Measurements from ENCODE around the gene SNU13. TPM values are rescaled to one million over a fixed set of nuclear protein-coding genes. Genes with fewer than 3 reads are reported as not detected.
"Not testable (repeated sequence)": the region's sequence is repeated elsewhere in the genome, so short reads cannot be mapped to it uniquely, and the experiment has no call there.

Gene SNU13
- total RNA-seq, 1 experiment from 2014 or later: 223 TPM

DNA sequence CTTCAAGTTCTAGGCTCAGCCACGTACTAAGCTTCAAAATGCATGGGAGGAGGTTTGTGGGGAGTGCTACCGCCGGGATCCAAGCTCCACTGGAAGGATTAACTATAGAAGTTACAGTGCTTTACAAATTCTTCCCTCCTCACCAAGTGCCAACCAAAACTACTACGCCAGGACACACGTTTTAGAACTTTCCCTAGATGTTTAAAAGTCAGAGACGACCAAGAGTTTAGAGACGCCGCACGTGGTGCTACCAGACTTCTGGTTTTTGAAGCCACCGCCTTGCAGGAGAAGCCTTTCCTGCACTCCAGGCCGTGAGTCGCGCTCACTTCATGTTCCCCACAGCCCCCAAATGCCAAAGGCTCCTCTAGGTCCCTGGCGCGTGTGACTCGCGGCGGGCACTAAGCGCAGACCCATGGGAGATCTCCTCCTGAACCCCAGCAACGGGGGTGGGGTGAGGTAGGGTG, 734 bp downstream of the SNU13 start:
- Histone ChIP-seq H3K36me3 (ENCODE audit: insufficient read depth, low read length, poor library complexity, severe bottlenecking) (no peaks in the 10 kb centered on the region), H3K27me3 (replicated peaks; ENCODE audit: insufficient read depth, low read depth, low read length, poor library complexity) (no peaks in the 10 kb centered on the region), H3K27ac (ENCODE audit: low read depth, low read length, poor library complexity, severe bottlenecking) (peak overlapping the region; percentile 93), H3K4me3 (ENCODE audit: low read depth, low read length, poor library complexity, severe bottlenecking) (peak overlapping the region; percentile 69), H3K9me3 (ENCODE audit: low read depth, low read length, poor library complexity, severe bottlenecking) (no peaks in the 10 kb centered on the region), H3K4me1 (ENCODE audit: insufficient read depth, low read length, poor library complexity, severe bottlenecking) (peaks cover 5% of the 10 kb centered on the region)
- intact Hi-C loops (cut with micrococcal nuclease; ENCODE audit: unreplicated experiment): no loop called here
- POLR2A ChIA-PET (ENCODE audit: low non-redundant PET): no interaction called here
- DNase-seq (ENCODE audit: low spot score): peak; percentile 38
- TF ChIP-seq, protein P1, sequence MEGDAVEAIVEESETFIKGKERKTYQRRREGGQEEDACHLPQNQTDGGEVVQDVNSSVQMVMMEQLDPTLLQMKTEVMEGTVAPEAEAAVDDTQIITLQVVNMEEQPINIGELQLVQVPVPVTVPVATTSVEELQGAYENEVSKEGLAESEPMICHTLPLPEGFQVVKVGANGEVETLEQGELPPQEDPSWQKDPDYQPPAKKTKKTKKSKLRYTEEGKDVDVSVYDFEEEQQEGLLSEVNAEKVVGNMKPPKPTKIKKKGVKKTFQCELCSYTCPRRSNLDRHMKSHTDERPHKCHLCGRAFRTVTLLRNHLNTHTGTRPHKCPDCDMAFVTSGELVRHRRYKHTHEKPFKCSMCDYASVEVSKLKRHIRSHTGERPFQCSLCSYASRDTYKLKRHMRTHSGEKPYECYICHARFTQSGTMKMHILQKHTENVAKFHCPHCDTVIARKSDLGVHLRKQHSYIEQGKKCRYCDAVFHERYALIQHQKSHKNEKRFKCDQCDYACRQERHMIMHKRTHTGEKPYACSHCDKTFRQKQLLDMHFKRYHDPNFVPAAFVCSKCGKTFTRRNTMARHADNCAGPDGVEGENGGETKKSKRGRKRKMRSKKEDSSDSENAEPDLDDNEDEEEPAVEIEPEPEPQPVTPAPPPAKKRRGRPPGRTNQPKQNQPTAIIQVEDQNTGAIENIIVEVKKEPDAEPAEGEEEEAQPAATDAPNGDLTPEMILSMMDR (conservative IDR thresholded peaks at IDR 0.05; ENCODE audit: low read depth, low read length): no peak
- no peak for TF ChIP-seq EZH2 (IDR thresholded peaks at IDR 0.05; ENCODE audit: borderline replicate concordance, low read depth, low read length, poor library complexity, severe bottlenecking)
- CTCF ChIA-PET: interaction anchor here (1.4 to 1.7 kb wide), 2 partner anchors 9 to 21 kb away, joined by 6 to 12 read pairs; no protein-coding TSS in a partner anchor
- BruUV-seq (replicated peaks): TSS peak; percentile 67

DNA sequence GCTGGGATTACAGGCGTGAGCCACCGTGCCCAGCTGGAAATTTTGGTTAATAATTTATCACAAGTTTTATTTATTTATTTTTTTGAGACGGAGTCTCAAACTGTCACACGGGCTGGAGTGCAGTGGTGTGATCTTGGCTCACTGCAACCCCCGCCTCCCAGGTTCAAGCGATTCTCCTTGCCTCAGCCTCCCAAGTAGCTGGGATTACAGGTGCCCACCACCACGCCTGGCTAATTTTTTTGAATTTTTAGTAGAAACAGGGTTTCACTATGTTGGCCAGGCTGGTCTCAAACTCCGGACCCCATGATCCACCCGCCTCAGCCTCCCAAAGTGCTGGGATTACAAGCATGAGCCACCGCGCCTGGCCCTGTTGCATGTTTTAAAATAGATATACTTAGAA, 1.8 kb downstream of the SNU13 start:
- H3K27ac ChIP-seq (ENCODE audit: low read depth, low read length, poor library complexity, severe bottlenecking); DNase-seq (ENCODE audit: low spot score); BruUV-seq (replicated peaks); H3K9me3 ChIP-seq (ENCODE audit: low read depth, low read length, poor library complexity, severe bottlenecking); H3K27me3 ChIP-seq (replicated peaks; ENCODE audit: insufficient read depth, low read depth, low read length, poor library complexity); POLR2A ChIA-PET (ENCODE audit: low non-redundant PET); H3K36me3 ChIP-seq (ENCODE audit: insufficient read depth, low read length, poor library complexity, severe bottlenecking); intact Hi-C loops (cut with micrococcal nuclease; ENCODE audit: unreplicated experiment); H3K4me1 ChIP-seq (ENCODE audit: insufficient read depth, low read length, poor library complexity, severe bottlenecking): not testable (repeated sequence)
- CTCF ChIA-PET: interaction anchor here (1.7 kb wide), 1 partner anchor 20 kb away, joined by 6 read pairs; no protein-coding TSS in a partner anchor
- peak overlapping the region; percentile 69 for H3K4me3 ChIP-seq (ENCODE audit: low read depth, low read length, poor library complexity, severe bottlenecking)

DNA sequence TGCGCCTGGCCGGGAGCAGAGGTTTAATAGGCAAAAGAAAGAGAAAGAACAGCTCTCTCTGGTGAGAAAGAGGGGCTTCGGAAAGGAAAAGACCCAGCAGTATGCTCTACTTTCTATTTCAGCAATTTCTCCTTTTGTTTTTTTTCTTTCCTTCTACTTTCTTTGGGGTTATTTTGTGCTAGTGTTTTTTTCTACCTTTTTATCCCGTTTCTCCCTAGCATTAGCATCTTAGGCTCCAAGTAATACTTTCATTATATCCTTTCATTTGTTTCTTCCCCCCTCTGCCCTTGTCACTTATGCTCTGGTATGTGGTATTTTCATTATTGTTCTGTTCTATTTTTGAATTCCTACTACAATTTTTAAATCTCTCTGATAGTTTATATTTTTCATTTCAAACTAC, 4.5 kb downstream of the SNU13 start:
- Histone ChIP-seq H3K4me3 (ENCODE audit: low read depth, low read length, poor library complexity, severe bottlenecking) (no peak overlapping the region), H3K4me1 (ENCODE audit: insufficient read depth, low read length, poor library complexity, severe bottlenecking) (peaks cover 5% of the 10 kb centered on the region), H3K27me3 (replicated peaks; ENCODE audit: insufficient read depth, low read depth, low read length, poor library complexity) (no peaks in the 10 kb centered on the region), H3K36me3 (ENCODE audit: insufficient read depth, low read length, poor library complexity, severe bottlenecking) (peaks cover 13% of the 10 kb centered on the region), H3K9me3 (ENCODE audit: low read depth, low read length, poor library complexity, severe bottlenecking) (no peaks in the 10 kb centered on the region), H3K27ac (ENCODE audit: low read depth, low read length, poor library complexity, severe bottlenecking) (no peak overlapping the region)
- ChIA-PET CTCF (interaction anchor here (0.6 kb wide), 1 partner anchor 13 kb away, joined by 5 read pairs; no protein-coding TSS in a partner anchor), POLR2A (ENCODE audit: low non-redundant PET) (interaction anchor here (0.6 kb wide), 2 partner anchors 155 to 264 kb away, joined by 3 to 16 read pairs; no protein-coding TSS in a partner anchor)
- no peak for DNase-seq (ENCODE audit: low spot score)
- TF ChIP-seq EZH2 (IDR thresholded peaks at IDR 0.05; ENCODE audit: borderline replicate concordance, low read depth, low read length, poor library complexity, severe bottlenecking): no peak
- TF ChIP-seq, protein P1 (conservative IDR thresholded peaks at IDR 0.05; ENCODE audit: low read depth, low read length): no peak
- intact Hi-C loops (cut with micrococcal nuclease; ENCODE audit: unreplicated experiment): no loop called here
- no TSS peak for BruUV-seq (replicated peaks)

DNA sequence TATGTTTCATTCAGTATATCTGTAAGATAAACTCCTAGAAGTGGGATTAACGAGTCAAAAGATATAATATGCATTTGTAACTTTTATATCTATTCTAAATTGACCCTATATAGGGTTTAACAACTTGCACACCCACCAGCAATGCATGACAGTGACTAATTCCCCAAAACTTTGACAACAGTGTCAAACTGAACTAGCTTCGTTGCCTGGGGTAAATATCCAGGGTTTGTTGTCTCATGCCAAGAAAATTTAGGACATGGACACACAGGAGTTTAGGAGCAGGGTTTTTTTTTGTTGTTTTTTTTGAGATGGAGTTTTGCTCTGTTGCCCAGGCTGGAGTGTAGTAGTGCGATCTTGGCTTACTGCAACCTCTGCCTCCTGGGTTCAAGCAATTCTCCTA, 5.1 kb downstream of the SNU13 start:
- no peaks in the 10 kb centered on the region for H3K9me3 ChIP-seq (ENCODE audit: low read depth, low read length, poor library complexity, severe bottlenecking)
- peaks cover 5% of the 10 kb centered on the region for H3K4me1 ChIP-seq (ENCODE audit: insufficient read depth, low read length, poor library complexity, severe bottlenecking)
- peaks cover 17% of the 10 kb centered on the region for H3K36me3 ChIP-seq (ENCODE audit: insufficient read depth, low read length, poor library complexity, severe bottlenecking)
- intact Hi-C loops (cut with micrococcal nuclease; ENCODE audit: unreplicated experiment): no loop called here
- H3K27ac ChIP-seq (ENCODE audit: low read depth, low read length, poor library complexity, severe bottlenecking): no peak overlapping the region
- CTCF ChIA-PET: interaction anchor here (0.6 to 0.7 kb wide), 2 partner anchors 13 to 242 kb away, joined by 3 to 5 read pairs; no protein-coding TSS in a partner anchor
- POLR2A ChIA-PET (ENCODE audit: low non-redundant PET): interaction anchor here (0.6 kb wide), 1 partner anchor 265 kb away, joined by 3 read pairs; no protein-coding TSS in a partner anchor
- TF ChIP-seq, protein P1 (conservative IDR thresholded peaks at IDR 0.05; ENCODE audit: low read depth, low read length): no peak
- no peak for TF ChIP-seq EZH2 (IDR thresholded peaks at IDR 0.05; ENCODE audit: borderline replicate concordance, low read depth, low read length, poor library complexity, severe bottlenecking)
- no peaks in the 10 kb centered on the region for H3K27me3 ChIP-seq (replicated peaks; ENCODE audit: insufficient read depth, low read depth, low read length, poor library complexity)
- no TSS peak for BruUV-seq (replicated peaks)
- DNase-seq (ENCODE audit: low spot score): no peak
- H3K4me3 ChIP-seq (ENCODE audit: low read depth, low read length, poor library complexity, severe bottlenecking): no peak overlapping the region
